Lower leg skin (tissue), 3 donors: ENCODE results near the gene RGMB.

Experiments used
- POLR2A ChIP-seq, 2 donors: fragments of 450-650 bp; IDR thresholded peaks; one replicate each; pipeline ENCODE4 v1.6.1; 2016 to 2017; ENCODE audit warnings: antibody characterized with exemption in 2 of 2, mild to moderate bottlenecking in 1 of 2, moderate library complexity in 1 of 2
- TF ChIP-seq, protein P1 (sequence below), 3 donors: fragments of 450-650 bp; IDR thresholded peaks; one replicate each; pipeline ENCODE4 v1.5.1; 2016; ENCODE audit warnings: antibody characterized with exemption in 3 of 3, mild to moderate bottlenecking in 3 of 3, moderate library complexity in 2 of 3

DNA sequence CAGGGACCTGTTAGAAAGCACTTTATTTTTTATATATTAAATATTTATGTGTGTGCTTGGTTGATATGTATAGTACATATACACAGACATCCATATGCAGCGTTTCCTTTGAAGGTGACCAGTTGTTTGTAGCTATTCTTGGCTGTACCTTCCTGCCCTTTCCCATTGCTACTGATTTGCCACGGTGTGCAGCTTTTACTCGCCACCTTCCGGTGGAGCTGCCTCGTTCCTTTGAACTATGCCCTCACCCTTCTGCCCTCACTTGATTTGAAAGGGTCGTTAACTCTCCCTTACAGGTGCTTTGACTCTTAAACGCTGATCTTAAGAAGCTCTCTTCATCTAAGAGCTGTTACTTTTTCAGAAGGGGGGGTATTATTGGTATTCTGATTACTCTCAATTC, 20.5 kb downstream of the RGMB start:
- TF ChIP-seq, protein P1, sequence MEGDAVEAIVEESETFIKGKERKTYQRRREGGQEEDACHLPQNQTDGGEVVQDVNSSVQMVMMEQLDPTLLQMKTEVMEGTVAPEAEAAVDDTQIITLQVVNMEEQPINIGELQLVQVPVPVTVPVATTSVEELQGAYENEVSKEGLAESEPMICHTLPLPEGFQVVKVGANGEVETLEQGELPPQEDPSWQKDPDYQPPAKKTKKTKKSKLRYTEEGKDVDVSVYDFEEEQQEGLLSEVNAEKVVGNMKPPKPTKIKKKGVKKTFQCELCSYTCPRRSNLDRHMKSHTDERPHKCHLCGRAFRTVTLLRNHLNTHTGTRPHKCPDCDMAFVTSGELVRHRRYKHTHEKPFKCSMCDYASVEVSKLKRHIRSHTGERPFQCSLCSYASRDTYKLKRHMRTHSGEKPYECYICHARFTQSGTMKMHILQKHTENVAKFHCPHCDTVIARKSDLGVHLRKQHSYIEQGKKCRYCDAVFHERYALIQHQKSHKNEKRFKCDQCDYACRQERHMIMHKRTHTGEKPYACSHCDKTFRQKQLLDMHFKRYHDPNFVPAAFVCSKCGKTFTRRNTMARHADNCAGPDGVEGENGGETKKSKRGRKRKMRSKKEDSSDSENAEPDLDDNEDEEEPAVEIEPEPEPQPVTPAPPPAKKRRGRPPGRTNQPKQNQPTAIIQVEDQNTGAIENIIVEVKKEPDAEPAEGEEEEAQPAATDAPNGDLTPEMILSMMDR (IDR thresholded peaks at IDR 0.05) = no peak
- TF ChIP-seq POLR2A (IDR thresholded peaks at IDR 0.05) = no peak
